H1 (cell line): ENCODE measurements around the gene ANKRD31. TPM values are rescaled to one million over a fixed set of nuclear protein-coding genes. Genes with fewer than 3 reads are reported as not detected.

ENCODE experiments used
- CTCF ChIA-PET: fragments of 300-600 bp; sonication (Branson Sonifier 250); formaldehyde crosslinking; loops from one replicate; lab custom pipeline; 2021; ENCODE audit not compliant: partially characterized antibody; lab: Charles Lee
- POLR2A ChIA-PET: fragments of 300-600 bp; sonication (Branson Sonifier 250); formaldehyde crosslinking; loops from one replicate; lab custom pipeline; 2021; ENCODE audit warnings: inconsistent platforms; ENCODE audit not compliant: partially characterized antibody; lab: Charles Lee
- DNase-seq, 2 experiments: peaks; one replicate each; pipeline versions ENCODE4 v3.0.0 to v3.0.0-alpha.2; 2010 to 2022; ENCODE audit warnings: low spot score in 2 of 2, low read depth in 1 of 2, mixed read lengths in 1 of 2
- FAIRE-seq: peaks from 2 replicates; lab custom pipeline; 2011; peaks lifted over from hg19 to GRCh38; lab: Jason Lieb, UNC
- H2AFZ ChIP-seq: 2 replicates; pipeline ENCODE4 v1.8.1; 2012; ENCODE audit warnings: low read length, inconsistent platforms
- H2AK5ac ChIP-seq: 2 replicates; pipeline ENCODE4 v1.6.1; 2013; ENCODE audit warnings: low read depth, low read length
- H2BK120ac ChIP-seq: replicated peaks from 2 replicates; pipeline ENCODE3; 2013; ENCODE audit warnings: low read depth, low read length, inconsistent platforms
- H2BK12ac ChIP-seq: 2 replicates; pipeline ENCODE4 v1.6.1; 2013; ENCODE audit warnings: low read depth, low read length
- H2BK15ac ChIP-seq: 2 replicates; pipeline ENCODE4 v1.6.1; 2013; ENCODE audit warnings: low read length
- H2BK20ac ChIP-seq: 2 replicates; pipeline ENCODE4 v1.6.1; 2013; ENCODE audit warnings: low read length
- H2BK5ac ChIP-seq: 2 replicates; pipeline ENCODE4 v1.6.1; 2013; ENCODE audit warnings: low read depth, low read length
- H3K14ac ChIP-seq: 2 replicates; pipeline ENCODE4 v1.6.1; 2013; ENCODE audit warnings: inconsistent platforms; ENCODE audit not compliant: insufficient read length
- H3K18ac ChIP-seq: 2 replicates; pipeline ENCODE4 v1.6.1; 2013; ENCODE audit warnings: low read length; ENCODE audit errors: extremely low read depth
- H3K23ac ChIP-seq: 2 replicates; pipeline ENCODE4 v1.6.1; 2013; ENCODE audit warnings: inconsistent platforms; ENCODE audit not compliant: insufficient read length
- H3K23me2 ChIP-seq: 2 replicates; pipeline ENCODE4 v1.6.1; 2013; ENCODE audit warnings: low read depth, low read length
- H3K27ac ChIP-seq: 2 replicates; pipeline ENCODE4 v1.6.1; 2011; ENCODE audit warnings: low read depth, low read length, inconsistent platforms
- H3K27me3 ChIP-seq, 4 experiments: replicated peaks in 1 of 4; 1 replicate in 1 of 4; 2 replicates in 3 of 4; pipeline versions ENCODE4 v1.6.1 to v1.8.1; 2011 to 2013; ENCODE audit warnings: low read length in 3 of 4, mild to moderate bottlenecking in 3 of 4, inconsistent platforms in 2 of 4, mixed read lengths in 2 of 4, moderate library complexity in 1 of 4; ENCODE audit not compliant: control insufficient read depth in 3 of 4, insufficient read depth in 3 of 4; ENCODE audit errors: extremely low read depth in 1 of 4
- H3K36me3 ChIP-seq, 4 experiments: 2 replicates each; pipeline versions ENCODE4 v1.6.1 to v1.8.1; 2011 to 2013; ENCODE audit warnings: mild to moderate bottlenecking in 4 of 4, low read length in 3 of 4, moderate library complexity in 2 of 4, control low read depth in 1 of 4, inconsistent platforms in 1 of 4; ENCODE audit not compliant: insufficient read depth in 4 of 4, control insufficient read depth in 2 of 4
- H3K4ac ChIP-seq: replicated peaks from 2 replicates; pipeline ENCODE3; 2013; ENCODE audit warnings: low read length, low read depth, mixed read lengths, inconsistent platforms; ENCODE audit not compliant: insufficient read length
- H3K4me1 ChIP-seq, 4 experiments: replicated peaks in 1 of 4; 1 replicate in 1 of 4; 2 replicates in 3 of 4; pipeline versions ENCODE4 v1.6.1 to v1.8.1; 2011 to 2013; ENCODE audit warnings: low read length in 3 of 4, inconsistent platforms in 2 of 4, mixed read lengths in 1 of 4; ENCODE audit not compliant: insufficient read depth in 4 of 4, control insufficient read depth in 3 of 4
- H3K4me2 ChIP-seq, 2 experiments: 2 replicates each; pipeline versions ENCODE4 v1.6.1 to v1.8.1; 2011 to 2013; ENCODE audit warnings: low read depth in 2 of 2, low read length in 2 of 2, control low read depth in 1 of 2, inconsistent platforms in 1 of 2, mild to moderate bottlenecking in 1 of 2; ENCODE audit not compliant: insufficient read depth in 1 of 2
- H3K4me3 ChIP-seq, 4 experiments: fragments of 200-600, 300-600 bp in 1 of 4; sonication (generic), shearing (Covaris generic), sonication (Bioruptor Twin) in 1 of 4; 2 replicates each; pipeline versions ENCODE4 v1.5.1 to v1.8.1; 2011 to 2016; ENCODE audit warnings: low read length in 4 of 4, low read depth in 3 of 4, control low read depth in 2 of 4, inconsistent platforms in 2 of 4, mild to moderate bottlenecking in 2 of 4, mixed read lengths in 1 of 4, moderate library complexity in 1 of 4; ENCODE audit not compliant: insufficient read depth in 2 of 4; ENCODE audit errors: extremely low read depth in 1 of 4
- H3K56ac ChIP-seq: replicated peaks from 2 replicates; pipeline ENCODE3; 2013; ENCODE audit warnings: low read depth, mild to moderate bottlenecking, mixed read lengths, low read length, inconsistent platforms; ENCODE audit not compliant: insufficient read length
- H3K79me1 ChIP-seq: 2 replicates; pipeline ENCODE4 v1.6.1; 2013; ENCODE audit warnings: low read depth, low read length, control low read depth
- H3K79me2 ChIP-seq, 2 experiments: 2 replicates each; pipeline versions ENCODE4 v1.6.1 to v1.8.1; 2012 to 2013; ENCODE audit warnings: low read length in 2 of 2, mild to moderate bottlenecking in 2 of 2, inconsistent platforms in 1 of 2; ENCODE audit not compliant: insufficient read depth in 2 of 2, control insufficient read depth in 1 of 2
- H3K9ac ChIP-seq, 4 experiments: replicated peaks in 1 of 4; 1 replicate in 1 of 4; 2 replicates in 3 of 4; pipeline versions ENCODE4 v1.6.1 to v1.8.1; 2011 to 2013; ENCODE audit warnings: low read depth in 3 of 4, low read length in 3 of 4, control low read depth in 2 of 4, mild to moderate bottlenecking in 2 of 4, moderate library complexity in 2 of 4, inconsistent platforms in 1 of 4; ENCODE audit errors: extremely low read depth in 1 of 4
- H3K9me3 ChIP-seq, 2 experiments: 2 replicates each; pipeline versions ENCODE4 v1.6.1 to v1.8.1; 2012 to 2013; ENCODE audit warnings: mild to moderate bottlenecking in 2 of 2, moderate library complexity in 2 of 2, control low read depth in 1 of 2, inconsistent platforms in 1 of 2, low read depth in 1 of 2, low read length in 1 of 2, mixed read lengths in 1 of 2; ENCODE audit not compliant: insufficient read depth in 2 of 2
- H4K20me1 ChIP-seq, 2 experiments: replicated peaks in 1 of 2; 2 replicates each; pipeline versions ENCODE3 to v1.8.1; 2011 to 2013; ENCODE audit warnings: inconsistent platforms in 2 of 2, low read length in 2 of 2, mild to moderate bottlenecking in 1 of 2; ENCODE audit not compliant: insufficient read depth in 2 of 2, control insufficient read depth in 1 of 2
- H4K5ac ChIP-seq: 2 replicates; pipeline ENCODE4 v1.6.1; 2013; ENCODE audit warnings: low read length, low read depth, mixed read lengths, inconsistent platforms; ENCODE audit not compliant: insufficient read length
- H4K8ac ChIP-seq: 2 replicates; pipeline ENCODE4 v1.8.0; 2013; ENCODE audit warnings: mild to moderate bottlenecking, moderate library complexity, low read length, inconsistent platforms; ENCODE audit not compliant: insufficient read depth; ENCODE audit errors: extremely low read depth
- H4K91ac ChIP-seq: replicated peaks from 2 replicates; pipeline ENCODE3; 2013; ENCODE audit warnings: low read length, mixed read lengths, inconsistent platforms; ENCODE audit not compliant: insufficient read length
- ATF2 ChIP-seq: IDR thresholded peaks from 2 replicates; pipeline ENCODE4 v1.6.1; 2012; ENCODE audit warnings: low read length, inconsistent platforms
- CREB1 ChIP-seq: IDR thresholded peaks from 2 replicates; pipeline ENCODE4 v1.6.1; 2012; ENCODE audit warnings: inconsistent platforms
- CTCF ChIP-seq, 3 experiments: IDR thresholded peaks; 1 replicate in 2 of 3; 2 replicates in 1 of 3; pipeline versions ENCODE4 v1.5.1 to v1.6.1; 2011; ENCODE audit warnings: low read length in 3 of 3, mild to moderate bottlenecking in 3 of 3, inconsistent platforms in 2 of 3, low read depth in 1 of 3, moderate library complexity in 1 of 3; ENCODE audit not compliant: insufficient read depth in 1 of 3; ENCODE audit errors: control extremely low read depth in 1 of 3
- E2F6 ChIP-seq: IDR thresholded peaks from 2 replicates; pipeline ENCODE4 v1.6.1; 2012; ENCODE audit warnings: inconsistent platforms
- GTF2F1 ChIP-seq: IDR thresholded peaks from 2 replicates; pipeline ENCODE4 v1.6.1; 2012; ENCODE audit warnings: low read depth, low read length, improper control_type of control experiment, borderline replicate concordance
- HDAC6 ChIP-seq: IDR thresholded peaks from one replicate; pipeline ENCODE4 v1.7.1; 2012; ENCODE audit warnings: low read depth, mild to moderate bottlenecking, inconsistent platforms, low read length, moderate library complexity
- NRF1 ChIP-seq: IDR thresholded peaks from 2 replicates; pipeline ENCODE4 v1.6.1; 2011; ENCODE audit warnings: mild to moderate bottlenecking, low read depth, low read length, improper control_type of control experiment
- SIRT6 ChIP-seq: IDR thresholded peaks from one replicate; pipeline ENCODE4 v1.7.1; 2012; ENCODE audit warnings: low read length, inconsistent platforms
- SP2 ChIP-seq: IDR thresholded peaks from 2 replicates; pipeline ENCODE4 v1.6.1; 2012; ENCODE audit warnings: mild to moderate bottlenecking, low read length, inconsistent platforms
- ZNF274 ChIP-seq: IDR thresholded peaks from 2 replicates; pipeline ENCODE4 v1.7.0; 2012; ENCODE audit warnings: low read length, borderline replicate concordance; ENCODE audit errors: extremely low read depth
- WGBS, 2 experiments: shearing (Covaris generic) in 1 of 2; methylation state at CpG; one replicate each; pipeline versions ENCODE4 v1.1.6 to v1.1.7; 2013 to 2015; ENCODE audit warnings: low lambda C conversion rate in 2 of 2, mixed read lengths in 2 of 2, inconsistent platforms in 1 of 2, low coverage in 1 of 2, missing lambda C conversion rate in 1 of 2; ENCODE audit not compliant: insufficient replicate concordance in 2 of 2, insufficient coverage in 1 of 2, insufficient read length in 1 of 2; ENCODE audit errors: extremely low coverage in 1 of 2, missing lambda C conversion rate in 1 of 2; 5-methylcytosine and 5-hydroxymethylcytosine counted together
- polyA plus RNA-seq, 7 experiments: library from polyadenylated mRNA; depleted of rRNA in 3 of 7; stranded (reverse) in 5 of 7; unstranded in 2 of 7; fragments of >200 nt in 5 of 7; fragments of 200-250 nt in 2 of 7; gene quantifications; 1 replicate in 5 of 7; 2 replicates in 1 of 7; 4 replicates in 1 of 7; pipeline versions ENCODE4 v1.2.1 to v1.2.3, GENCODE V29; 2011 to 2013; ENCODE audit warnings: missing spikeins in 2 of 7, mixed read lengths in 2 of 7
- total RNA-seq: library from RNA; stranded (reverse); fragmentation: NEBNext Ultra II Directional; extraction: Animal tissue kit (Norgen Biotek cat#: 25700); gene quantifications from 2 replicates; pipeline ENCODE4 v1.2.1, GENCODE V29; 2021

Gene ANKRD31
- total and polyA plus RNA-seq, 2 of the 8 experiments (the other 6 are each of a cell fraction or from before 2014, with no cell fraction given) = 0.05 to 0.06 TPM

- no peak overlapping the region for H2BK15ac ChIP-seq
- FAIRE-seq (no peak), DNase-seq (no peak)
- H3K14ac ChIP-seq = no peak overlapping the region
- H2BK20ac ChIP-seq = no peak overlapping the region
- no peak overlapping the region for H3K27ac ChIP-seq
- H3K4ac ChIP-seq = no peak overlapping the region
- no peaks in the 10 kb centered on the region for H3K79me2 ChIP-seq
- H3K27me3 ChIP-seq = no peaks in the 10 kb centered on the region
- H3K23ac ChIP-seq = no peak overlapping the region
- H3K9ac ChIP-seq = no peak overlapping the region
- no peak overlapping the region for H2AK5ac ChIP-seq
- no peaks in the 10 kb centered on the region for H4K20me1 ChIP-seq
- no peak overlapping the region for H4K91ac ChIP-seq
- no peak overlapping the region for H4K8ac ChIP-seq
- H3K56ac ChIP-seq = no peak overlapping the region
- no peak overlapping the region for H2AFZ ChIP-seq
- H3K4me2 ChIP-seq = no peak overlapping the region
- no peaks in the 10 kb centered on the region for H3K4me1 ChIP-seq
- no peaks in the 10 kb centered on the region for H3K79me1 ChIP-seq
- H2BK120ac ChIP-seq = no peak overlapping the region
- H3K23me2 ChIP-seq = no peaks in the 10 kb centered on the region
- ChIA-PET CTCF (interaction anchor here (1.0 kb wide), 1 partner anchor 41 kb away, joined by 3 read pairs; no protein-coding TSS in a partner anchor), POLR2A (interaction anchor here (1.3 kb wide), 1 partner anchor 36 kb away, joined by 3 read pairs; no protein-coding TSS in a partner anchor)
- WGBS, 2 experiments = no CpG with 5 or more reads among the region's 1 CpG
- H4K5ac ChIP-seq = no peak overlapping the region
- H3K18ac ChIP-seq = no peak overlapping the region
- no peaks in the 10 kb centered on the region for H3K9me3 ChIP-seq
- no peak overlapping the region for H3K4me3 ChIP-seq
- no peaks in the 10 kb centered on the region for H3K36me3 ChIP-seq
- no peak overlapping the region for H2BK5ac ChIP-seq
- no peak overlapping the region for H2BK12ac ChIP-seq
- TF ChIP-seq ATF2 (no peak), NRF1 (no peak), HDAC6 (no peak), CTCF (IDR thresholded peaks at IDR 0.05; ENCODE audit: control extremely low read depth in 1 of 3, insufficient read depth in 1 of 3, low read depth in 1 of 3, low read length in 3 of 3) (no peak), SP2 (no peak), GTF2F1 (no peak), ZNF274 (no peak), CREB1 (no peak), SIRT6 (no peak), E2F6 (no peak)
These were observed 36.7 kb downstream of the ANKRD31 start for GRCh38 chr5:75199946-75200345.
